Smooth muscle cell (in vitro differentiated cells): ENCODE results near the gene DOCK6. TPM values are rescaled to one million over a fixed set of nuclear protein-coding genes. Genes with fewer than 3 reads are reported as not detected.
A peak's percentile ranks its signal among the peaks of the same experiment; 100 is the strongest.

Experiments
- DNase-seq: peaks from one replicate; lab custom pipeline; 2025; ENCODE audit not compliant: unreplicated experiment; lab: John Stamatoyannopoulos, UW
- H2AFZ ChIP-seq: fragments of 200-600 bp; sonication (generic); 2 replicates; pipeline ENCODE4 v1.6.0; 2016; ENCODE audit warnings: antibody characterized with exemption, low read depth, mild to moderate bottlenecking
- H3F3A ChIP-seq: fragments of 200-600 bp; sonication (generic); 2 replicates; pipeline ENCODE4 v1.6.0; 2017; ENCODE audit warnings: antibody characterized with exemption, low read depth
- H3K27ac ChIP-seq: fragments of 200-600 bp; sonication (generic); 2 replicates; pipeline ENCODE4 v1.5.1; 2016; ENCODE audit warnings: low read depth, mild to moderate bottlenecking
- H3K27me3 ChIP-seq: fragments of 200-600 bp; sonication (generic); 2 replicates; pipeline ENCODE4 v1.6.1; 2016; ENCODE audit warnings: low read depth, mild to moderate bottlenecking
- H3K36me3 ChIP-seq: fragments of 200-600 bp; sonication (generic); 2 replicates; pipeline ENCODE4 v1.5.1; 2016; ENCODE audit warnings: low read depth
- H3K4me1 ChIP-seq: fragments of 200-600 bp; sonication (generic); 2 replicates; pipeline ENCODE4 v1.5.1; 2016; ENCODE audit warnings: low read depth
- H3K4me2 ChIP-seq: fragments of 200-600 bp; sonication (generic); 2 replicates; pipeline ENCODE4 v1.6.0; 2016; ENCODE audit warnings: mild to moderate bottlenecking
- H3K4me3 ChIP-seq: fragments of 200-600 bp; sonication (generic); 2 replicates; pipeline ENCODE4 v1.5.1; 2016; ENCODE audit warnings: mild to moderate bottlenecking
- H3K79me2 ChIP-seq: fragments of 200-600 bp; sonication (generic); 2 replicates; pipeline ENCODE4 v1.6.0; 2016; ENCODE audit warnings: low read depth, mild to moderate bottlenecking
- H3K9ac ChIP-seq: fragments of 200-600 bp; sonication (generic); 2 replicates; pipeline ENCODE4 v1.6.0; 2016; ENCODE audit warnings: low read depth
- H3K9me3 ChIP-seq: fragments of 200-600 bp; sonication (generic); replicated peaks from 2 replicates; pipeline ENCODE4 v1.5.1; 2016; ENCODE audit warnings: low read depth
- H4K20me1 ChIP-seq: fragments of 200-600 bp; sonication (generic); 2 replicates; pipeline ENCODE4 v1.6.0; 2016; ENCODE audit warnings: low read depth
- WGBS: methylation state at CpG from one replicate; pipeline ENCODE4 v1.1.7; 2016; ENCODE audit warnings: low lambda C conversion rate; 5-methylcytosine and 5-hydroxymethylcytosine counted together
- polyA plus RNA-seq: library from polyadenylated mRNA; unstranded; fragments of >200 nt; fragmentation: Nextera tagmentation; extraction: Ambion mirVana; gene quantifications from 2 replicates; pipeline ENCODE4 v1.2.1, GENCODE V29; 2016
- total RNA-seq: library from RNA; depleted of rRNA; stranded (reverse); fragments of >200 nt; gene quantifications from 2 replicates; pipeline ENCODE4 v1.2.3, GENCODE V29; 2014
- TF ChIP-seq, protein P1 (sequence below): fragments of 200-600 bp; sonication (generic); IDR thresholded peaks from 2 replicates; pipeline ENCODE4 v1.5.1; 2017; ENCODE audit warnings: borderline replicate concordance, mild to moderate bottlenecking, antibody characterized with exemption; ENCODE audit not compliant: insufficient read depth, poor library complexity, severe bottlenecking

DOCK6 gene
- total and polyA plus RNA-seq, 2 experiments from 2014 or later = 13.8 to 14.8 TPM

DNA sequence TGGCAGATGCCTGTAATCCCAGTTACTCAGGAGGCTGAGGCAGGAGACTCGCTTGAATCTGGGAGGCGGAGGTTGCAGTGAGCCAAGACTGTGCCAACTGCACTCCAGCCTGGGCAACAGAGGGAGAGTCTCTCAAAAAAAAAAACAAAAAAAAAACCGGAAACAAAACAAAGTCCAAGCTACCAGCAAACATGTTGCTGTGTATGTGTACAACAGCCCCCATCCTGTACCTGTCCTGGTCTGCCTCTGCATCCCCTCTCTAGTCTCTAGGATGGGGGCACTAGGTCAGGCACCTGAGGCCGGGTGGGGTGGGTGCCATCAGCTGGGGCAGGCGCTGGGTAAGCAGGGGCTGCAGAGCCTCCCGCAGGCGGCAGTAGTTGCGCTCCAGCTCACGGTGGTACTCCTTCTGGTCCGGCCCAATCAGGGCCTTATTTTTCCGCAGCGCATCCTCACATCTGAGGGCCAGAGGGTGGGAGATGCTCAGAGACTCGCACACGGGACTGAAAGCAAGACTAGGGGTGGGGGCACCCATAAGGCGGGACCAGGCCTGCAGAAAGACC, 62.2 kb downstream of the DOCK6 start:
- Histone ChIP-seq H3K9me3 (no peaks in the 10 kb centered on the region), H2AFZ (no peak overlapping the region), H3K36me3 (no peaks in the 10 kb centered on the region), H3K9ac (no peak overlapping the region), H3K27me3 (no peaks in the 10 kb centered on the region), H3K4me1 (no peaks in the 10 kb centered on the region), H3F3A (peaks cover 4% of the 10 kb centered on the region), H4K20me1 (peaks cover 12% of the 10 kb centered on the region), H3K27ac (no peak overlapping the region), H3K79me2 (peaks cover 22% of the 10 kb centered on the region), H3K4me3 (no peak overlapping the region), H3K4me2 (no peak overlapping the region)
- TF ChIP-seq, protein P1, sequence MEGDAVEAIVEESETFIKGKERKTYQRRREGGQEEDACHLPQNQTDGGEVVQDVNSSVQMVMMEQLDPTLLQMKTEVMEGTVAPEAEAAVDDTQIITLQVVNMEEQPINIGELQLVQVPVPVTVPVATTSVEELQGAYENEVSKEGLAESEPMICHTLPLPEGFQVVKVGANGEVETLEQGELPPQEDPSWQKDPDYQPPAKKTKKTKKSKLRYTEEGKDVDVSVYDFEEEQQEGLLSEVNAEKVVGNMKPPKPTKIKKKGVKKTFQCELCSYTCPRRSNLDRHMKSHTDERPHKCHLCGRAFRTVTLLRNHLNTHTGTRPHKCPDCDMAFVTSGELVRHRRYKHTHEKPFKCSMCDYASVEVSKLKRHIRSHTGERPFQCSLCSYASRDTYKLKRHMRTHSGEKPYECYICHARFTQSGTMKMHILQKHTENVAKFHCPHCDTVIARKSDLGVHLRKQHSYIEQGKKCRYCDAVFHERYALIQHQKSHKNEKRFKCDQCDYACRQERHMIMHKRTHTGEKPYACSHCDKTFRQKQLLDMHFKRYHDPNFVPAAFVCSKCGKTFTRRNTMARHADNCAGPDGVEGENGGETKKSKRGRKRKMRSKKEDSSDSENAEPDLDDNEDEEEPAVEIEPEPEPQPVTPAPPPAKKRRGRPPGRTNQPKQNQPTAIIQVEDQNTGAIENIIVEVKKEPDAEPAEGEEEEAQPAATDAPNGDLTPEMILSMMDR = no peak
- WGBS = 93% methylated on average over 15 of the region's 15 CpGs
- no peak for DNase-seq

DNA sequence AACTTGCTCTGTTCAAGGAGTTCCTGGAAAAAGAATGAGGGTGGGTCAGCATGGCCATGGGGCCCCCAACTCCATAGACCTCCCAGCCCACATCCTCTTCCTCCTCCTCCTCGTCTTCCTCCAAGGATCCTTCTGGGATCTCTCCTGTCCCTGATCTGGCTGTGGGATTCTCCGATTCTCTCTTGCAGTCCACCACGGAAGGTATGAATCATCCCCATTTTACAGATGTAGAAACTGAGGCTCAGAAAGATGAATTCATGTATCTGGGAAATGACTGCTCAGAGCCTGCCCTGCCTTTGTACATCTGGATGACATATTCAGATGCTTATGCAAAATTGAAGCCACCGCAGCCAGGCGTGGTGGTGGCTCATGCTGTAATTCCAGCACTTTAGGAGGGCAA, 62.8 kb downstream of the DOCK6 start:
- 91% methylated on average over 5 of the region's 5 CpGs for WGBS
- Histone ChIP-seq H3K9me3 (no peaks in the 10 kb centered on the region), H3K4me3 (no peak overlapping the region), H3K36me3 (no peaks in the 10 kb centered on the region), H4K20me1 (peaks cover 15% of the 10 kb centered on the region), H3K27me3 (no peaks in the 10 kb centered on the region), H3F3A (peaks cover 4% of the 10 kb centered on the region), H2AFZ (no peak overlapping the region), H3K27ac (no peak overlapping the region), H3K4me2 (no peak overlapping the region), H3K79me2 (peaks cover 23% of the 10 kb centered on the region), H3K4me1 (no peaks in the 10 kb centered on the region), H3K9ac (no peak overlapping the region)
- TF ChIP-seq, protein P1 = no peak
- no peak for DNase-seq

DNA sequence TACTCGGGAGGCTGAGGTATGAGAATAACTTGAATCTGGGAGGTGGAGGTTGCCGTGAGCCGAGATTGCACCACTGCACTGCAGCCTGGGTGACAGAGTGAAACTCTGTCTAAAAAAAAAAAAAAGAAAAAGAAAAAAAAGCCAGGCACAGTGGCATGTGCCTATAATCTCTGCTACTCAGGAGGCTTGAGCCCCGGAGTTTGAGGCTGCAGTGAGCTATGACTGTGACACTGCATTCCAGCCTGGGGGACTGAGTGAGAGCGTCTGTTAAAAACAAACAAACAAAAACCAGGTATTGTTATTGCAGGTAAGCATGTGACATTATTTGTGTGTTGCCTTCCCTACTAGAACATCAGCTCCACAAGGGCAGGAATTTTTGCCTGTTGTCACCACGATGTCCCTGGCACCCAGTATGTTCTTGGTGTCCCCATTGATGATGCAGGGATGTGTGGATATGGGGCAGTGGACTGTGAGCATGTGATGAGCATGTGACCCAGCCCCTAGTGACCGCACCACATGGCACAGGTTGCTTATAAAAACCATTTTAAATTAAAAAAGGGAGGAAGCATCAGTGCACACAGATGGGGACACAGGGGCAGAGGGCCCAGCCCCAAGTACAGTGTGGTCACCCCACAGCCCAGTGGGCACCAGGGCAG, 63.4 kb downstream of the DOCK6 start:
- Histone ChIP-seq H3K9me3 (no peaks in the 10 kb centered on the region), H3K4me3 (no peak overlapping the region), H3K79me2 (peaks cover 23% of the 10 kb centered on the region), H3K4me2 (no peak overlapping the region), H3K27ac (no peak overlapping the region), H4K20me1 (peaks cover 15% of the 10 kb centered on the region), H3K4me1 (no peaks in the 10 kb centered on the region), H3K9ac (no peak overlapping the region), H3K36me3 (no peaks in the 10 kb centered on the region), H3K27me3 (no peaks in the 10 kb centered on the region), H2AFZ (no peak overlapping the region), H3F3A (peaks cover 4% of the 10 kb centered on the region)
- 46% methylated on average over 7 of the region's 7 CpGs for whole genome bisulfite sequencing
- TF ChIP-seq, protein P1 = no peak
- no peak for DNase-seq

DNA sequence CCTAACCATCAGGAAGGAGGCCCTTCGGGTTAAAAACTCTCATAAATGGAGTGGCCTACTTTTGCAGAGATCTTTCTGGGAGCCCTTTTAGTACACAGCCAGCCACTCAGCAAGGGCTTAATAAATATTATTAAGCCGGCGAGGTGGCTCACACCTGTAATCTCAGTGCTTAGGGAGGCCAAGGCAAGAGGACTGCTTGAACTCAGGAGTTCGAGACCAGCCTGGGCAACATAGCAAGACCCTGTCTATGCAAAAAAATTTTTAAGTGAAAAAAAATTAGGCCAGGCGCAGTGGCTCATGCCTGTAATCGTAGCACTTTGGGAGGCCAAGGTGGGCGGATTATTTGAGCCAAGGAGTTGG, 64.2 kb downstream of the DOCK6 start:
- H3K9me3 ChIP-seq = no peaks in the 10 kb centered on the region
- H3F3A ChIP-seq = peaks cover 4% of the 10 kb centered on the region
- no peak overlapping the region for H3K27ac ChIP-seq
- no peak overlapping the region for H3K4me2 ChIP-seq
- no peaks in the 10 kb centered on the region for H3K4me1 ChIP-seq
- H3K9ac ChIP-seq = no peak overlapping the region
- TF ChIP-seq, protein P1 = no peak
- peaks cover 23% of the 10 kb centered on the region for H3K79me2 ChIP-seq
- H2AFZ ChIP-seq = no peak overlapping the region
- H4K20me1 ChIP-seq = peaks cover 15% of the 10 kb centered on the region
- WGBS = 81% methylated on average over 7 of the region's 7 CpGs
- no peaks in the 10 kb centered on the region for H3K36me3 ChIP-seq
- H3K4me3 ChIP-seq = peak overlapping the region; percentile 72
- DNase-seq = no peak
- no peaks in the 10 kb centered on the region for H3K27me3 ChIP-seq
